ENCODE measurements around the gene TMEM40.

The TMEM40 gene

DNA sequence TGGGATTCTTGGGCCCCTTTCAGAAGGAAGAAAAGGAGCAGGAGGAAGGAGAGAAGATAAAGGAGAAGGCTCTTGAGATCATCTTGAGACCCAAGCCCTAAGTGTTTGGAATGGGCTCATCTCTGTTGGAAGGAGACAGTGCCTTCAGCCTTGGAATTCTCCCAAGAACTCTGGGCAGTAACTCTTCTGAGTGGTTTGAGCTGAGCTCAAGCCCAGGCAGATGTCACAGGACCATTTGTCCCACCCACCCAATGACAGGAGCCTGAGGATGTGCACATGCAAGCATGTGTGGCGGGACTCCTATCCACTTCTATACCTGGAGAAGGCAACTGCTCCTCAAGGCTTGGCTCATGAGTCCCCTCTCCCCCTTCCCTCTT is 14.6 kb upstream of the TMEM40 start:
- DNase-seq (ENCODE audit: low spot score) = no peak
- TF ChIP-seq, protein P1, sequence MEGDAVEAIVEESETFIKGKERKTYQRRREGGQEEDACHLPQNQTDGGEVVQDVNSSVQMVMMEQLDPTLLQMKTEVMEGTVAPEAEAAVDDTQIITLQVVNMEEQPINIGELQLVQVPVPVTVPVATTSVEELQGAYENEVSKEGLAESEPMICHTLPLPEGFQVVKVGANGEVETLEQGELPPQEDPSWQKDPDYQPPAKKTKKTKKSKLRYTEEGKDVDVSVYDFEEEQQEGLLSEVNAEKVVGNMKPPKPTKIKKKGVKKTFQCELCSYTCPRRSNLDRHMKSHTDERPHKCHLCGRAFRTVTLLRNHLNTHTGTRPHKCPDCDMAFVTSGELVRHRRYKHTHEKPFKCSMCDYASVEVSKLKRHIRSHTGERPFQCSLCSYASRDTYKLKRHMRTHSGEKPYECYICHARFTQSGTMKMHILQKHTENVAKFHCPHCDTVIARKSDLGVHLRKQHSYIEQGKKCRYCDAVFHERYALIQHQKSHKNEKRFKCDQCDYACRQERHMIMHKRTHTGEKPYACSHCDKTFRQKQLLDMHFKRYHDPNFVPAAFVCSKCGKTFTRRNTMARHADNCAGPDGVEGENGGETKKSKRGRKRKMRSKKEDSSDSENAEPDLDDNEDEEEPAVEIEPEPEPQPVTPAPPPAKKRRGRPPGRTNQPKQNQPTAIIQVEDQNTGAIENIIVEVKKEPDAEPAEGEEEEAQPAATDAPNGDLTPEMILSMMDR (conservative IDR thresholded peaks at IDR 0.05; ENCODE audit: low read depth) = no peak

GRCh38 chr3:12773030-12773709 is 14.1 kb upstream of the TMEM40 start:
- no peak for DNase-seq (ENCODE audit: low spot score)
- H3K27ac ChIP-seq = no peak overlapping the region
- CTCF ChIA-PET = no interaction called here
- POLR2A ChIA-PET (ENCODE audit: low non-redundant PET) = no interaction called here
- TF ChIP-seq, protein P1 (conservative IDR thresholded peaks at IDR 0.05; ENCODE audit: low read depth) = no peak

More for the DNA sequence above, 14.6 kb upstream of the TMEM40 start:
- H3K27ac ChIP-seq = no peak overlapping the region
- ChIA-PET POLR2A (ENCODE audit: low non-redundant PET) (no interaction called here), CTCF (no interaction called here)

- TF ChIP-seq, protein P1 (conservative IDR thresholded peaks at IDR 0.05; ENCODE audit: low read depth) = no peak
- ChIA-PET POLR2A (ENCODE audit: low non-redundant PET) (no interaction called here), CTCF (no interaction called here)
- DNase-seq (ENCODE audit: low spot score) = no peak
- no peak overlapping the region for H3K27ac ChIP-seq
Measured at GRCh38 chr3:12772462-12772861, 13.4 kb upstream of the TMEM40 start.

GRCh38 chr3:12771236-12771635 is 12.2 kb upstream of the TMEM40 start:
- DNase-seq (ENCODE audit: low spot score) = no peak
- CTCF ChIA-PET = no interaction called here
- POLR2A ChIA-PET (ENCODE audit: low non-redundant PET) = no interaction called here

GRCh38 chr3:12769761-12770160 is 10.7 kb upstream of the TMEM40 start:
- H3K27ac ChIP-seq = no peak overlapping the region
- no peak for DNase-seq (ENCODE audit: low spot score)
- TF ChIP-seq, protein P1 (conservative IDR thresholded peaks at IDR 0.05; ENCODE audit: low read depth) = no peak
- CTCF ChIA-PET = no interaction called here
- POLR2A ChIA-PET (ENCODE audit: low non-redundant PET) = no interaction called here

More at GRCh38 chr3:12771236-12771635, 12.2 kb upstream of the TMEM40 start:
- H3K27ac ChIP-seq = no peak overlapping the region
- TF ChIP-seq, protein P1 (conservative IDR thresholded peaks at IDR 0.05; ENCODE audit: low read depth) = no peak

- TF ChIP-seq, protein P1 (conservative IDR thresholded peaks at IDR 0.05; ENCODE audit: low read depth) = no peak
- H3K27ac ChIP-seq = no peak overlapping the region
- ChIA-PET CTCF (no interaction called here), POLR2A (ENCODE audit: low non-redundant PET) (no interaction called here)
- DNase-seq (ENCODE audit: low spot score) = no peak
Measured at GRCh38 chr3:12768579-12769527, 9.8 kb upstream of the TMEM40 start.

Data from RWPE1 (cell line).